ENCODE measurements around the gene MADD.

- TF ChIP-seq CTCF (conservative IDR thresholded peaks at IDR 0.05; ENCODE audit: low read depth in 2 of 2) (no peak), EZH2 (IDR thresholded peaks at IDR 0.05; ENCODE audit: low read depth, unreplicated experiment) (no peak), POLR2AphosphoS5 (IDR thresholded peaks at IDR 0.05; ENCODE audit: low read depth) (no peak), CREB1 (CRISPR knock-in tag; IDR thresholded peaks at IDR 0.05; ENCODE audit: low read depth) (no peak), EZH2phosphoT487 (IDR thresholded peaks at IDR 0.05; ENCODE audit: unreplicated experiment) (no peak), REST (IDR thresholded peaks at IDR 0.05; ENCODE audit: unreplicated experiment) (no peak), ZNF331 (CRISPR knock-in tag; IDR thresholded peaks at IDR 0.05; ENCODE audit: low read depth) (no peak), ZNF114 (CRISPR knock-in tag; IDR thresholded peaks at IDR 0.05) (no peak), STAT1 (IDR thresholded peaks at IDR 0.05; ENCODE audit: unreplicated experiment) (no peak)
These were observed 22.4 kb upstream of the MADD start for GRCh38 chr11:47247502-47247901.

Measured in GM23338 (cell line).